ENCODE results near the gene ZNF398.

ZNF398 gene

GRCh38 chr7:149191851-149192250 is 44.6 kb downstream of the ZNF398 start:
- no peaks in the 10 kb centered on the region; the same call in 1 of the 2 replicates for H3K27me3 ChIP-seq (ENCODE audit: low read depth, low read length)
- H3K79me2 ChIP-seq (ENCODE audit: low read length), result peaks cover 15% of the 10 kb centered on the region
- H3K4me2 ChIP-seq (ENCODE audit: low read length), result peak overlapping the region; percentile 63
- no peaks in the 10 kb centered on the region for H3K36me3 ChIP-seq (replicated peaks; ENCODE audit: low read depth, low read length)
- H4K20me1 ChIP-seq (ENCODE audit: insufficient read depth, low read length), result no peaks in the 10 kb centered on the region
- peak overlapping the region; percentile 72 for H3K4me3 ChIP-seq (ENCODE audit: low read length)
- peaks cover 26% of the 10 kb centered on the region for H3K4me1 ChIP-seq (ENCODE audit: low read length)
- no peaks in the 10 kb centered on the region for H3K9me3 ChIP-seq (ENCODE audit: insufficient read depth, low read length)
- peak overlapping the region; percentile 26; the same call in 1 of the 2 replicates for H3K9ac ChIP-seq (ENCODE audit: low read length)
- TF ChIP-seq EZH2phosphoT487 (IDR thresholded peaks at IDR 0.05; ENCODE audit: low read depth) (no peak), CTCF (IDR thresholded peaks at IDR 0.05; ENCODE audit: low read depth, low read length) (no peak)
- no peak overlapping the region for H3K27ac ChIP-seq (ENCODE audit: low read length)
- H2AFZ ChIP-seq (ENCODE audit: low read depth, low read length), result peak overlapping the region; percentile 90

- H3K4me2 ChIP-seq (ENCODE audit: low read length), result peak overlapping the region; percentile 75
- TF ChIP-seq CTCF (IDR thresholded peaks at IDR 0.05; ENCODE audit: low read depth, low read length) (no peak), EZH2phosphoT487 (IDR thresholded peaks at IDR 0.05; ENCODE audit: low read depth) (no peak)
- H4K20me1 ChIP-seq (ENCODE audit: insufficient read depth, low read length), result peaks cover 3% of the 10 kb centered on the region; the same call in 1 of the 2 replicates
- H3K9me3 ChIP-seq (ENCODE audit: insufficient read depth, low read length), result no peaks in the 10 kb centered on the region
- no peaks in the 10 kb centered on the region for H3K27me3 ChIP-seq (ENCODE audit: low read depth, low read length)
- peak overlapping the region; percentile 99 for H3K9ac ChIP-seq (ENCODE audit: low read length)
- peak overlapping the region; percentile 58 for H2AFZ ChIP-seq (ENCODE audit: low read depth, low read length)
- peaks cover 30% of the 10 kb centered on the region for H3K4me1 ChIP-seq (ENCODE audit: low read length)
- peak overlapping the region; percentile 96 for H3K4me3 ChIP-seq (ENCODE audit: low read length)
- no peak overlapping the region for H3K27ac ChIP-seq (ENCODE audit: low read length)
- peaks cover 32% of the 10 kb centered on the region for H3K79me2 ChIP-seq (ENCODE audit: low read length)
- peaks cover 19% of the 10 kb centered on the region for H3K36me3 ChIP-seq (replicated peaks; ENCODE audit: low read depth, low read length)
Measured at GRCh38 chr7:149194799-149195179, 47.5 kb downstream of the ZNF398 start.

- H3K4me1 ChIP-seq (ENCODE audit: low read length), result peaks cover 27% of the 10 kb centered on the region
- peaks cover 24% of the 10 kb centered on the region for H3K36me3 ChIP-seq (replicated peaks; ENCODE audit: low read depth, low read length)
- peak within 1 kb of the TSS; percentile 98 for H3K4me2 ChIP-seq (ENCODE audit: low read length)
- H3K9me3 ChIP-seq (ENCODE audit: insufficient read depth, low read length), result no peaks in the 10 kb centered on the region
- peaks cover 3% of the 10 kb centered on the region; the same call in 1 of the 2 replicates for H4K20me1 ChIP-seq (ENCODE audit: insufficient read depth, low read length)
- H3K79me2 ChIP-seq (ENCODE audit: low read length), result peaks cover 32% of the 10 kb centered on the region
- TF ChIP-seq EZH2phosphoT487 (IDR thresholded peaks at IDR 0.05; ENCODE audit: low read depth) (no peak), CTCF (IDR thresholded peaks at IDR 0.05; ENCODE audit: low read depth, low read length) (peak; percentile 54)
- H3K4me3 ChIP-seq (ENCODE audit: low read length), result peak within 1 kb of the TSS; percentile 96
- peak within 1 kb of the TSS; percentile 67 for H2AFZ ChIP-seq (ENCODE audit: low read depth, low read length)
- H3K9ac ChIP-seq (ENCODE audit: low read length), result peak within 1 kb of the TSS; percentile 99
- H3K27ac ChIP-seq (ENCODE audit: low read length), result peak within 1 kb of the TSS; percentile 53
- H3K27me3 ChIP-seq (ENCODE audit: low read depth, low read length), result no peaks in the 10 kb centered on the region
Measured at GRCh38 chr7:149195180-149196150, 48.2 kb downstream of the ZNF398 start, which contains the start of gene ZNF282. Gene ZNF282 (plus strand): TSS chr7:149195546. CDS start chr7:149195590, 44 bp downstream.

GRCh38 chr7:149196151-149196704 is 49.0 kb downstream of the ZNF398 start:
- Histone ChIP-seq H3K79me2 (ENCODE audit: low read length) (peaks cover 32% of the 10 kb centered on the region), H3K4me1 (ENCODE audit: low read length) (peaks cover 23% of the 10 kb centered on the region), H3K27ac (ENCODE audit: low read length) (peak overlapping the region; percentile 45), H3K9ac (ENCODE audit: low read length) (peak overlapping the region; percentile 99), H3K4me3 (ENCODE audit: low read length) (peak overlapping the region; percentile 96), H3K27me3 (ENCODE audit: low read depth, low read length) (no peaks in the 10 kb centered on the region), H3K9me3 (ENCODE audit: insufficient read depth, low read length) (no peaks in the 10 kb centered on the region), H2AFZ (ENCODE audit: low read depth, low read length) (peak overlapping the region; percentile 67; the same call in 1 of the 2 replicates), H3K4me2 (ENCODE audit: low read length) (peak overlapping the region; percentile 98), H3K36me3 (replicated peaks; ENCODE audit: low read depth, low read length) (peaks cover 29% of the 10 kb centered on the region), H4K20me1 (ENCODE audit: insufficient read depth, low read length) (peaks cover 3% of the 10 kb centered on the region; the same call in 1 of the 2 replicates)
- TF ChIP-seq CTCF (IDR thresholded peaks at IDR 0.05; ENCODE audit: low read depth, low read length) (no peak), EZH2phosphoT487 (IDR thresholded peaks at IDR 0.05; ENCODE audit: low read depth) (no peak)

All from OCI-LY3 (cell line).